ENCODE data around the gene RASSF3.

DNA sequence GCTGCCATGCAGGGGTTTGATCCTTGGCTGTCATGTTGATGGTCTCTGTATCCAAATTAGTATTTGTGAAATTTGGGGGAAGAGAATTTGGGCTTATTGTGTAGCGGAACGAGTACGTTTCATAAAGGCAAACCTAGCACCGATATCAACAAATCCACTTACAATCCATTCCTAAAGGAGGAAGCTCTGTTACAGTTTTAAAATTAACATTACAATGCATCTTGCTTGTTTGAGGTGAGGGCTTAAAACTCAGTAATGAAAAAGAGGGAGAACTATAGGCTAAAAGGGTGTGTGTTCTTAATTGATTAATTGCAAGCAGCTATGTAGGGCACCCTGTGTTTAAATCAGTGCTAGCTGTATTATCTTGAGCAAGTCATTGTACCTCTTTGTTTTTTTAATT is 13.7 kb downstream of the RASSF3 start:
- TF ChIP-seq, protein P1, sequence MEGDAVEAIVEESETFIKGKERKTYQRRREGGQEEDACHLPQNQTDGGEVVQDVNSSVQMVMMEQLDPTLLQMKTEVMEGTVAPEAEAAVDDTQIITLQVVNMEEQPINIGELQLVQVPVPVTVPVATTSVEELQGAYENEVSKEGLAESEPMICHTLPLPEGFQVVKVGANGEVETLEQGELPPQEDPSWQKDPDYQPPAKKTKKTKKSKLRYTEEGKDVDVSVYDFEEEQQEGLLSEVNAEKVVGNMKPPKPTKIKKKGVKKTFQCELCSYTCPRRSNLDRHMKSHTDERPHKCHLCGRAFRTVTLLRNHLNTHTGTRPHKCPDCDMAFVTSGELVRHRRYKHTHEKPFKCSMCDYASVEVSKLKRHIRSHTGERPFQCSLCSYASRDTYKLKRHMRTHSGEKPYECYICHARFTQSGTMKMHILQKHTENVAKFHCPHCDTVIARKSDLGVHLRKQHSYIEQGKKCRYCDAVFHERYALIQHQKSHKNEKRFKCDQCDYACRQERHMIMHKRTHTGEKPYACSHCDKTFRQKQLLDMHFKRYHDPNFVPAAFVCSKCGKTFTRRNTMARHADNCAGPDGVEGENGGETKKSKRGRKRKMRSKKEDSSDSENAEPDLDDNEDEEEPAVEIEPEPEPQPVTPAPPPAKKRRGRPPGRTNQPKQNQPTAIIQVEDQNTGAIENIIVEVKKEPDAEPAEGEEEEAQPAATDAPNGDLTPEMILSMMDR (IDR thresholded peaks at IDR 0.05; ENCODE audit: low read depth, low read length) = no peak
- no peak for TF ChIP-seq EZH2phosphoT487 (IDR thresholded peaks at IDR 0.05; ENCODE audit: low read depth)

Data from OCI-LY3 (cell line).